Stomach (tissue), 9 donors: Measurements from ENCODE around the gene NPTN. TPM values are rescaled to one million over a fixed set of nuclear protein-coding genes. Genes with fewer than 3 reads are reported as not detected.
A peak's percentile ranks its signal among the peaks of the same experiment; 100 is the strongest.

ENCODE experiments used
- DNase-seq, 2 donors: peaks; one replicate each; pipeline versions ENCODE4 v3.0.0 to v3.0.0-alpha.2; 2013 to 2019
- H3K27ac ChIP-seq, 5 donors: fragments of 200-600 bp in 4 of 5; sonication (generic) in 4 of 5; one replicate each; pipeline ENCODE4 v1.5.1; 2013 to 2019; ENCODE audit warnings: mild to moderate bottlenecking in 1 of 5, moderate library complexity in 1 of 5
- H3K27me3 ChIP-seq, 3 donors: fragments of 200-600 bp; sonication (generic); one replicate each; pipeline ENCODE4 v1.5.1; 2017 to 2019; ENCODE audit warnings: mixed run types in 1 of 3
- H3K36me3 ChIP-seq, 4 donors: fragments of 200-600 bp; sonication (generic); 1 replicate in 3 of 4; 2 replicates in 1 of 4; pipeline ENCODE4 v1.5.1; 2016 to 2019
- H3K4me1 ChIP-seq, 4 donors: fragments of 200-600 bp; sonication (generic); one replicate each; pipeline ENCODE4 v1.5.1; 2016 to 2019
- H3K4me3 ChIP-seq, 4 donors: fragments of 200-600 bp; sonication (generic) in 3 of 4; one replicate each; pipeline ENCODE4 v1.5.1; 2016 to 2019; ENCODE audit warnings: mild to moderate bottlenecking in 1 of 4
- H3K9me3 ChIP-seq, 4 donors: fragments of 200-600 bp; sonication (generic); one replicate each; pipeline ENCODE4 v1.5.1; 2016 to 2019
- CTCF ChIP-seq, 7 experiments: fragments of 450-650 bp in 4 of 7; fragments of 200-600 bp in 3 of 7; sonication (generic) in 3 of 7; IDR thresholded peaks; one replicate each; pipeline ENCODE4 v1.5.1; 2016 to 2019; ENCODE audit warnings: antibody characterized with exemption in 7 of 7, control low read depth in 2 of 7, mild to moderate bottlenecking in 1 of 7
- EP300 ChIP-seq: sonication (generic); formaldehyde crosslinking; IDR thresholded peaks from one replicate; pipeline ENCODE4 v1.6.1; 2017; ENCODE audit warnings: antibody characterized with exemption
- POLR2A ChIP-seq, 4 donors: fragments of 450-650 bp; IDR thresholded peaks; one replicate each; pipeline ENCODE4 v1.6.1; 2016; ENCODE audit warnings: antibody characterized with exemption in 4 of 4, control low read depth in 2 of 4, mild to moderate bottlenecking in 1 of 4, moderate library complexity in 1 of 4
- POLR2AphosphoS5 ChIP-seq, 3 donors: sonication (generic); formaldehyde crosslinking; IDR thresholded peaks; one replicate each; pipeline ENCODE4 v1.6.1; 2016; ENCODE audit warnings: antibody characterized with exemption in 3 of 3
- WGBS, 5 donors: extraction: QIAGEN DNeasy Blood & Tissue Kit in 3 of 5; methylation state at CpG; one replicate each; pipeline versions ENCODE4 v1.1.5 to v1.1.7; 2013 to 2018; 5-methylcytosine and 5-hydroxymethylcytosine counted together
- intact Hi-C: fragments of 100-400 bp; cut with DNase I; formaldehyde crosslinking; loops from one replicate; pipeline ENCODE4 v1.15.1; 2023; ENCODE audit warnings: low total_unique reads
- polyA plus RNA-seq, 3 donors: library from polyadenylated mRNA; stranded (reverse); fragments of 200-250 nt; gene quantifications; one replicate each; pipeline ENCODE4 v1.2.3, GENCODE V29; 2013
- total RNA-seq, 5 donors: library from RNA; depleted of rRNA; stranded (reverse); fragments of >200 nt; gene quantifications; one replicate each; pipeline versions ENCODE4 v1.1.0 to v1.2.3, GENCODE V29; 2014 to 2016
- donor health status: healthy with polysubstance abuse.
- donor health status: Bipolar disorder and iron deficiency.
- donor health status: healthy.

Gene NPTN
- total and polyA plus RNA-seq, 8 donors: 41.4 to 228 (median 96.2) TPM

GRCh38 chr15:73607843-73608242, 25.3 kb downstream of the NPTN start:
- no peaks in the 10 kb centered on the region for H3K9me3 ChIP-seq
- no peak for TF ChIP-seq CTCF (IDR thresholded peaks at IDR 0.05)
- TF ChIP-seq POLR2A (IDR thresholded peaks at IDR 0.05): no peak
- no peak for TF ChIP-seq EP300
- TF ChIP-seq POLR2AphosphoS5 (IDR thresholded peaks at IDR 0.05): no peak
- peaks cover 0 to 3% (median 0%) of the 10 kb centered on the region in 4 donors for H3K36me3 ChIP-seq
- no peak for DNase-seq
- H3K4me3 ChIP-seq: no peak overlapping the region
- H3K4me1 ChIP-seq: peaks cover 22 to 91% (median 56%) of the 10 kb centered on the region in 4 donors
- peak overlapping the region in 2 of 5 donors; percentile 17 to 54 for H3K27ac ChIP-seq
- WGBS, 5 donors: 45 to 65% (median 56%) methylated on average over 1 of the region's 1 CpG
- intact Hi-C loops: no loop called here
- H3K27me3 ChIP-seq: no peaks in the 10 kb centered on the region

GRCh38 chr15:73607405-73607804, 25.8 kb downstream of the NPTN start:
- WGBS, 5 donors: 72 to 79% (median 79%) methylated on average over 2 of the region's 2 CpGs
- intact Hi-C loops: no loop called here

GRCh38 chr15:73605759-73606436, 27.3 kb downstream of the NPTN start:
- H3K27me3 ChIP-seq: no peaks in the 10 kb centered on the region
- TF ChIP-seq POLR2AphosphoS5 (IDR thresholded peaks at IDR 0.05) (no peak), POLR2A (IDR thresholded peaks at IDR 0.05) (no peak), EP300 (no peak), CTCF (IDR thresholded peaks at IDR 0.05) (no peak)
- intact Hi-C loops: no loop called here
- peaks cover 0 to 3% (median 0%) of the 10 kb centered on the region in 4 donors for H3K36me3 ChIP-seq
- H3K4me1 ChIP-seq: peaks cover 39 to 91% (median 67%) of the 10 kb centered on the region in 4 donors
- no peak for DNase-seq
- 88 to 95% (median 93%) methylated on average over 5 of the region's 5 CpGs for WGBS, 5 donors
- H3K27ac ChIP-seq: peak overlapping the region in 1 of 5 donors; percentile 31
- H3K4me3 ChIP-seq: no peak overlapping the region
- H3K9me3 ChIP-seq: no peaks in the 10 kb centered on the region

More at GRCh38 chr15:73607405-73607804, 25.8 kb downstream of the NPTN start:
- no peak for DNase-seq
- no peak overlapping the region for H3K4me3 ChIP-seq
- no peak for TF ChIP-seq POLR2AphosphoS5 (IDR thresholded peaks at IDR 0.05)
- H3K4me1 ChIP-seq: peaks cover 26 to 91% (median 58%) of the 10 kb centered on the region in 4 donors
- H3K36me3 ChIP-seq: peaks cover 0 to 3% (median 0%) of the 10 kb centered on the region in 4 donors
- H3K27me3 ChIP-seq: no peaks in the 10 kb centered on the region
- H3K27ac ChIP-seq: peak overlapping the region in 2 of 5 donors; percentile 17 to 24
- H3K9me3 ChIP-seq: no peaks in the 10 kb centered on the region

- intact Hi-C loops: no loop called here
- Histone ChIP-seq H3K36me3 (peaks cover 0 to 3% (median 0%) of the 10 kb centered on the region in 4 donors), H3K27ac (no peak overlapping the region), H3K4me1 (peaks cover 49 to 94% (median 69%) of the 10 kb centered on the region in 4 donors), H3K9me3 (no peaks in the 10 kb centered on the region), H3K4me3 (no peak overlapping the region), H3K27me3 (no peaks in the 10 kb centered on the region)
- WGBS, 5 donors: 89 to 100% (median 100%) methylated on average over 1 of the region's 1 CpG
- TF ChIP-seq POLR2AphosphoS5 (IDR thresholded peaks at IDR 0.05) (no peak), EP300 (no peak), CTCF (IDR thresholded peaks at IDR 0.05) (no peak), POLR2A (IDR thresholded peaks at IDR 0.05) (no peak)
- no peak for DNase-seq
Measured at GRCh38 chr15:73604477-73604876, 28.7 kb downstream of the NPTN start.

- H3K4me1 ChIP-seq: peaks cover 55 to 100% (median 70%) of the 10 kb centered on the region in 4 donors
- intact Hi-C loops: no loop called here
- WGBS, 5 donors: 56 to 71% (median 62%) methylated on average over 2 of the region's 2 CpGs
- TF ChIP-seq EP300: no peak
- TF ChIP-seq CTCF (IDR thresholded peaks at IDR 0.05): no peak
- H3K27ac ChIP-seq: peak overlapping the region in 1 of 5 donors; percentile 74
- no peaks in the 10 kb centered on the region for H3K36me3 ChIP-seq
- H3K9me3 ChIP-seq: no peaks in the 10 kb centered on the region
- H3K27me3 ChIP-seq: no peaks in the 10 kb centered on the region
- H3K4me3 ChIP-seq: no peak overlapping the region
- DNase-seq: no peak
Measured at GRCh38 chr15:73602992-73603391, 30.2 kb downstream of the NPTN start.
